Psoas muscle (tissue), 8 donors: ENCODE measurements around the gene AHCYL1. TPM values are rescaled to one million over a fixed set of nuclear protein-coding genes. Genes with fewer than 3 reads are reported as not detected.
"Not testable (repeated sequence)": the region's sequence is repeated elsewhere in the genome, so short reads cannot be mapped to it uniquely, and the experiment has no call there.

ENCODE experiments used
- ATAC-seq, 4 donors: fragments of 200-7000 bp; cut with Tn5 transposase; one replicate each; pipeline ENCODE4 v1.9.1; 2020; ENCODE audit warnings: moderate library complexity in 3 of 4, mild to moderate bottlenecking in 2 of 4
- DNase-seq, 2 donors: peaks; one replicate each; pipeline ENCODE4 v3.0.0-alpha.2; 2020
- H3K27ac ChIP-seq: fragments of 200-600 bp; one replicate; pipeline ENCODE4 v1.8.0; 2022
- H3K27me3 ChIP-seq, 3 donors: fragments of 200-600 bp in 1 of 3; one replicate each; pipeline versions ENCODE4 v1.6.1 to v1.8.0; 2013 to 2022; ENCODE audit warnings: low read length in 2 of 3, mild to moderate bottlenecking in 2 of 3, moderate library complexity in 1 of 3; ENCODE audit not compliant: insufficient read depth in 3 of 3
- H3K36me3 ChIP-seq, 2 donors: fragments of 200-600 bp in 1 of 2; one replicate each; pipeline versions ENCODE4 v1.6.1 to v1.8.0; 2013 to 2022; ENCODE audit warnings: low read depth in 1 of 2, mild to moderate bottlenecking in 1 of 2, moderate library complexity in 1 of 2; ENCODE audit not compliant: insufficient read depth in 1 of 2
- H3K4me1 ChIP-seq: fragments of 200-600 bp; one replicate; pipeline ENCODE4 v1.8.0; 2022
- H3K4me3 ChIP-seq: fragments of 200-600 bp; one replicate; pipeline ENCODE4 v1.8.0; 2022; ENCODE audit warnings: mild to moderate bottlenecking
- H3K9me3 ChIP-seq: fragments of 200-600 bp; one replicate; pipeline ENCODE4 v1.8.0; 2022
- CTCF ChIP-seq: fragments of 200-600 bp; IDR thresholded peaks from one replicate; pipeline ENCODE4 v1.8.0; 2022; ENCODE audit warnings: antibody characterized with exemption
- WGBS, 3 donors: extraction: QIAGEN DNeasy Blood & Tissue Kit; methylation state at CpG; one replicate each; pipeline versions ENCODE4 v1.1.6 to v1.1.7; 2013; 5-methylcytosine and 5-hydroxymethylcytosine counted together
- intact Hi-C, 2 donors: fragments of 100-400 bp; cut with DNase I; formaldehyde crosslinking; loops; one replicate each; pipeline versions ENCODE4 v1.11.0 to v1.14.2; 2022
- polyA plus RNA-seq, 3 donors: library from polyadenylated mRNA; stranded (reverse); fragments of 200-250 nt; gene quantifications; one replicate each; pipeline ENCODE4 v1.2.3, GENCODE V29; 2013
- total RNA-seq, 4 donors: library from RNA; stranded (reverse); fragmentation: NEBNext Ultra II Directional in 2 of 4; extraction: Animal tissue kit (Norgen Biotek cat#: 25700) in 2 of 4; gene quantifications; one replicate each; pipeline versions ENCODE4 v1.2.1 to v1.2.4, GENCODE V29; 2021 to 2023
- donor health status: healthy with polysubstance abuse.
- donor health status: DM: no; HTN: no; CAD: no; lungs with moderate emphysema.
- donor health status: Bipolar disorder and iron deficiency.
- donor health status: healthy.
- donor health status: DM: yes; HTN: yes; CAD: no.
- donor health status: DM: no; HTN: no; CAD: no.
- donor health status: DM: no; HTN: no; CAD: no.
- donor health status: DM: yes; HTN: yes; CAD: no.

The AHCYL1 gene
- total and polyA plus RNA-seq, 7 donors = 42.5 to 128 (median 60.2) TPM

GRCh38 chr1:110017792-110018191, 33.2 kb downstream of the AHCYL1 start:
- no peaks in the 10 kb centered on the region for H3K27me3 ChIP-seq
- ATAC-seq (no peak), DNase-seq (no peak)
- no peak for TF ChIP-seq CTCF
- H3K4me1 ChIP-seq = no peaks in the 10 kb centered on the region
- no peaks in the 10 kb centered on the region for H3K9me3 ChIP-seq
- peaks cover 47 to 100% of the 10 kb centered on the region in 2 donors for H3K36me3 ChIP-seq
- no peak overlapping the region for H3K27ac ChIP-seq
- intact Hi-C loops = no loop called here
- WGBS, 3 donors = 94 to 100% (median 96%) methylated on average over 3 of the region's 3 CpGs
- H3K4me3 ChIP-seq = no peak overlapping the region

- ATAC-seq = no peak
- 80 to 93% (median 81%) methylated on average over 9 of the region's 9 CpGs for WGBS, 3 donors
- Histone ChIP-seq H3K27me3 (no peaks in the 10 kb centered on the region), H3K9me3 (no peaks in the 10 kb centered on the region), H3K4me3 (no peak overlapping the region), H3K36me3 (peaks cover 50 to 100% of the 10 kb centered on the region in 2 donors), H3K4me1 (no peaks in the 10 kb centered on the region), H3K27ac (no peak overlapping the region)
- intact Hi-C loops = no loop called here
- DNase-seq = no peak
- TF ChIP-seq CTCF = no peak
Measured at GRCh38 chr1:110018396-110018795, 33.8 kb downstream of the AHCYL1 start.

GRCh38 chr1:110019770-110020169, 35.2 kb downstream of the AHCYL1 start:
- DNase-seq (no peak), ATAC-seq (no peak)
- no peaks in the 10 kb centered on the region for H3K9me3 ChIP-seq
- H3K4me3 ChIP-seq = no peak overlapping the region
- no peak for TF ChIP-seq CTCF
- H3K36me3 ChIP-seq = peaks cover 46 to 100% of the 10 kb centered on the region in 2 donors
- WGBS, 3 donors = 85 to 88% (median 86%) methylated on average over 1 of the region's 1 CpG
- intact Hi-C loops = no loop called here
- H3K27ac ChIP-seq = no peak overlapping the region
- H3K4me1 ChIP-seq = no peaks in the 10 kb centered on the region
- no peaks in the 10 kb centered on the region for H3K27me3 ChIP-seq

GRCh38 chr1:110021285-110021684, 36.7 kb downstream of the AHCYL1 start:
- H3K4me1 ChIP-seq = no peaks in the 10 kb centered on the region
- no peak for DNase-seq
- no peak for ATAC-seq
- intact Hi-C loops = no loop called here
- H3K27ac ChIP-seq = no peak overlapping the region
- H3K9me3 ChIP-seq = no peaks in the 10 kb centered on the region
- no peak overlapping the region for H3K4me3 ChIP-seq
- no peak for TF ChIP-seq CTCF
- 90 to 94% (median 92%) methylated on average over 3 of the region's 3 CpGs for WGBS, 3 donors
- peaks cover 39 to 94% of the 10 kb centered on the region in 2 donors for H3K36me3 ChIP-seq
- H3K27me3 ChIP-seq = no peaks in the 10 kb centered on the region

GRCh38 chr1:110024613-110025012, 40.0 kb downstream of the AHCYL1 start:
- 80 to 91% (median 85%) methylated on average over 4 of the region's 4 CpGs for WGBS, 3 donors
- no peak overlapping the region for H3K27ac ChIP-seq
- TF ChIP-seq CTCF = no peak
- no peak overlapping the region for H3K4me3 ChIP-seq
- no peaks in the 10 kb centered on the region for H3K4me1 ChIP-seq
- H3K9me3 ChIP-seq = no peaks in the 10 kb centered on the region
- no peak for ATAC-seq
- no peaks in the 10 kb centered on the region for H3K27me3 ChIP-seq
- H3K36me3 ChIP-seq = peaks cover 23 to 61% of the 10 kb centered on the region in 2 donors
- intact Hi-C loops = no loop called here
- DNase-seq = no peak

- H3K4me3 ChIP-seq, DNase-seq, H3K27me3 ChIP-seq, H3K4me1 ChIP-seq, intact Hi-C loops, H3K36me3 ChIP-seq, H3K27ac ChIP-seq, H3K9me3 ChIP-seq, ATAC-seq: not testable (repeated sequence)
- WGBS, 3 donors = 64 to 79% (median 70%) methylated on average over 4 of the region's 4 CpGs
Measured at GRCh38 chr1:110030687-110031086, 46.1 kb downstream of the AHCYL1 start.
